Glomerular visceral epithelial cell (primary cell): ENCODE data around the gene SPATS2L.

Experiments
- DNase-seq: peaks from one replicate; pipeline ENCODE4 v3.0.0-alpha.2; 2016; ENCODE audit errors: extremely low spot score

The SPATS2L gene

GRCh38 chr2:200350850-200351285 lies 44.4 kb downstream of the SPATS2L start:
- peak; percentile 18 for DNase-seq

- no peak for DNase-seq
These were observed 45.3 kb downstream of the SPATS2L start for GRCh38 chr2:200351815-200352214.

- DNase-seq = peak; percentile 74
These were observed 46.1 kb downstream of the SPATS2L start for GRCh38 chr2:200352636-200353035.

- DNase-seq = no peak
These were observed 46.6 kb downstream of the SPATS2L start for GRCh38 chr2:200353120-200353519.

- DNase-seq = no peak
These were observed 47.4 kb downstream of the SPATS2L start for GRCh38 chr2:200353874-200354273.

GRCh38 chr2:200354833-200355751 lies 48.6 kb downstream of the SPATS2L start:
- no peak for DNase-seq

- DNase-seq = no peak
These were observed 49.8 kb downstream of the SPATS2L start for GRCh38 chr2:200356321-200356720.

- peak; percentile 50 for DNase-seq
These were observed 50.4 kb downstream of the SPATS2L start for GRCh38 chr2:200356857-200357384.

- no peak for DNase-seq
These were observed 51.4 kb downstream of the SPATS2L start for GRCh38 chr2:200357845-200358244.

- DNase-seq = no peak
These were observed 53.1 kb downstream of the SPATS2L start for GRCh38 chr2:200359552-200359951.

- DNase-seq = no peak
These were observed 53.9 kb downstream of the SPATS2L start for GRCh38 chr2:200360364-200360763.

GRCh38 chr2:200362202-200362917 lies 55.9 kb downstream of the SPATS2L start:
- DNase-seq = no peak

GRCh38 chr2:200363279-200363678 lies 56.8 kb downstream of the SPATS2L start:
- no peak for DNase-seq

- DNase-seq = no peak
These were observed 57.6 kb downstream of the SPATS2L start for GRCh38 chr2:200364142-200364541.

GRCh38 chr2:200364620-200365019 lies 58.1 kb downstream of the SPATS2L start:
- no peak for DNase-seq

- DNase-seq = no peak
These were observed 58.7 kb downstream of the SPATS2L start for GRCh38 chr2:200365209-200365608.

GRCh38 chr2:200367155-200367554 lies 60.7 kb downstream of the SPATS2L start:
- no peak for DNase-seq

- DNase-seq = no peak
These were observed 63.4 kb downstream of the SPATS2L start for GRCh38 chr2:200369886-200370285.

- no peak for DNase-seq
These were observed 66.7 kb downstream of the SPATS2L start for GRCh38 chr2:200373231-200373630.

- DNase-seq = no peak
These were observed 67.5 kb downstream of the SPATS2L start for GRCh38 chr2:200373973-200374416.

GRCh38 chr2:200376513-200377354 lies 70.2 kb downstream of the SPATS2L start:
- no peak for DNase-seq
